Measurements from ENCODE around the gene PLAU. TPM values are rescaled to one million over a fixed set of nuclear protein-coding genes. Genes with fewer than 3 reads are reported as not detected.

The PLAU gene
- total RNA-seq, 1 donor from 2014 or later: 19.5 TPM

DNA sequence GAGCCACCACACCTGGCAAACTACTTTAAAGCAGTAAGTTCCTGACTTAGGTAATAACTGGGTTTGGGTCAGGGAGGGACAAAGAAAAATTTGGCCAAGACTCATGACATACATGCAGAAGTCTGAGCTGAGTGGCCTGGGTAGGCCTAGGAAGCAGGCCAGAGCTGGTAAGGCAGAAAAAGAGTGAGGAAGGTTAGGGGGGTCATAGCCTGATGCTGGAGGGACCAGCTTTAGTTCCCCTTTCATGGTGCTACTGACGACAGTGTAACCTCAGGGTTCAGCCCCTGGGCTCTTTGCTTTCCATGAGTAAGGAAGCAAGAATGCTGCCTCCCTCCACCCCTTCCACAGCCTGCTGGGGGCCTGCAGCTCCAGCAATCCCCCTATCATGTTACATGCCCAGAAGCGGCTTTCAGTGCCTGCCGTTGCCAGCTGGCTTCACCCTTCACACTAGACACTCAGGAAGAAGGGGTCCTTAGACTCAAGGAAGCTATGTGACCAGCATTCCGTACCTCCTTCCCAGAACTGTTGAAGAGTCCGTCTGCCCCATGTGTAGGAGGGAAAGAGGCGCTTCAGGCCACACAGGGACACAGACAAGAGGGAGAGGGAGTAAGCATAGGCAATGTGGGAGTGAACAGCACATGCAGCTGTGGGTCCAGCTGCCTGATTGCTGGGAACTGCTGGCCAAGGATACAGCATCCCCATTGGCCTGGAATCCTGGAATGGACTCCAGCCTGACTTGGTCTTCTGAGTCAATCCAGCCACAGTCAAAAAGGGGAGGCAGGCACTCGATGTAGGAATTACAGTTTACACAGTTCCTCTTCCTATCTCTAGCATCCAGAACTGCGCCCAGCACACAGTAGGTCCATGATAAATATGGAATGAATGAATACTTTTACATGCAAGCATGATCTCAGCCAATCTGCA is 4.1 kb upstream of the PLAU start:
- Mint-ChIP-seq H3K4me3 (ENCODE audit: unreplicated experiment) (no peak overlapping the region), H3K27me3 (ENCODE audit: unreplicated experiment) (peaks cover 6% of the 10 kb centered on the region), H3K36me3 (ENCODE audit: low read depth, unreplicated experiment) (no peaks in the 10 kb centered on the region), H3K9me3 (ENCODE audit: unreplicated experiment) (no peaks in the 10 kb centered on the region), H3K4me1 (ENCODE audit: unreplicated experiment) (peaks cover 14% of the 10 kb centered on the region), H3K27ac (ENCODE audit: unreplicated experiment) (no peak overlapping the region)
- TF ChIP-seq, protein P1, sequence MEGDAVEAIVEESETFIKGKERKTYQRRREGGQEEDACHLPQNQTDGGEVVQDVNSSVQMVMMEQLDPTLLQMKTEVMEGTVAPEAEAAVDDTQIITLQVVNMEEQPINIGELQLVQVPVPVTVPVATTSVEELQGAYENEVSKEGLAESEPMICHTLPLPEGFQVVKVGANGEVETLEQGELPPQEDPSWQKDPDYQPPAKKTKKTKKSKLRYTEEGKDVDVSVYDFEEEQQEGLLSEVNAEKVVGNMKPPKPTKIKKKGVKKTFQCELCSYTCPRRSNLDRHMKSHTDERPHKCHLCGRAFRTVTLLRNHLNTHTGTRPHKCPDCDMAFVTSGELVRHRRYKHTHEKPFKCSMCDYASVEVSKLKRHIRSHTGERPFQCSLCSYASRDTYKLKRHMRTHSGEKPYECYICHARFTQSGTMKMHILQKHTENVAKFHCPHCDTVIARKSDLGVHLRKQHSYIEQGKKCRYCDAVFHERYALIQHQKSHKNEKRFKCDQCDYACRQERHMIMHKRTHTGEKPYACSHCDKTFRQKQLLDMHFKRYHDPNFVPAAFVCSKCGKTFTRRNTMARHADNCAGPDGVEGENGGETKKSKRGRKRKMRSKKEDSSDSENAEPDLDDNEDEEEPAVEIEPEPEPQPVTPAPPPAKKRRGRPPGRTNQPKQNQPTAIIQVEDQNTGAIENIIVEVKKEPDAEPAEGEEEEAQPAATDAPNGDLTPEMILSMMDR (IDR thresholded peaks at IDR 0.05; ENCODE audit: unreplicated experiment): no peak
- no peak for DNase-seq (ENCODE audit: low spot score)

DNA sequence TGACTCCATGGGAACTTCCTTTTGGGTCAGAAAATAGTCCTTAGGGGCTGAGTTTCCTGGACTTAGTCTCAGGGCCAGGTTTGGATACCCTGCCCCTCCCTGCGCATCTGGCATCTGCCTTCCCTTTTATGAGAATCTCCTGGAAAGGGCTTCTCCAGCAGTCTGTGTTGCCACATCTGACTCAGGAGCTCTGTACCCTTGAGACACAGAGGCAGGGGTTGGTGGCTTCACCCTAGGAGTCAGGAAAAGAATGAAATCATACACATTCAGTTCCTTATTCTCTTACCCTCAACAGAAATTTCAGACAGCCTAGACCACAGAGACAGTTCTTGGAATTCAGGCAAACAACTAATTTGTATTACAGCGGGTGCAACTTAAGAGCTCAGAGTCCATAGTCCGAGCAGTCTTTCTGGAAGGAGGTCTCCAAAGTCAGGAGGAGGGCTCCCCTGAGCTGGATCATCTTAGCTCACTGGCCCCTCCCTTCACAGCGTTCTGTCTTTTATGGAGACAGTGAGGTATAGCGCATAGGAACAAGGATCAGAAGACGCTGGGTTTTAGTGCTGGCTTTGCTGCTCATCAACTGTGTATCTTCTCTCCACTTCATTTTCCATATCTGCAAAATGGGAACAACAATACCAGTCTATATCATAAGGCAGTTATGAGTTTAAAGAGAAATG is 3.0 kb upstream of the PLAU start:
- DNase-seq (ENCODE audit: low spot score): no peak
- H3K4me1 Mint-ChIP-seq (ENCODE audit: unreplicated experiment): peaks cover 19% of the 10 kb centered on the region

DNA sequence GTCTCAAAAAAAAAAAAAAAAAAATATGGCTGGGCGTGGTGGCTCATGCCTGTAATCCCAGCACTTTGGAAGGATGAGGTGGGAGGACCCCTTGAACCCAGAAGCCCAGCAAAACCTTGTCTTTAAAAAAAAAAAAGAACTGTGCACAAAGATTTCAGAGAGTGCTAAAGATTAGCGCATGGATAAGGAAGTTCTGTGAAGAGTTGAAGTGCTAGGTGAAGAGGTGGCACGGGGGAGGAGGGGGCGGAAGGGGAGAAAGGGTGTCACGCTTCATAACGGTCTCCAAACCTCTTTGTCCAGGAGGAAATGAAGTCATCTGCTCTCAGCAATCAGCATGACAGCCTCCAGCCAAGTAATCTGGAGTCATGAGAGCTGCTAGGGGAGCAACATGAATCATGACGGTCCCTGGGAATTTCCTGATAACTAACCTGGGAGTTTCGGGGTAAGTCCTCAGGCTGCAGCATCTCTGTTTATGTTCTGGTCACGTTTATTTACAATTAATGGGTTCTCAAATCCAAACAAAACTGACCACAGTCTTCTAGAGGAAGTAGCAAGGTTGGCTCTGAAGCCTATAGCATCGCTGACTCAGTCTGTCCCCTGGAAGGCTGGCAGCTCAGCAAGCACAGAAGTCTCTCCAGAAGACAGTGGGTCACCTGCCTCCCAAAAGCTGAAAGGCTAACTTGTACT is 1.9 kb upstream of the PLAU start:
- Mint-ChIP-seq H3K27me3 (ENCODE audit: unreplicated experiment) (peaks cover 10% of the 10 kb centered on the region), H3K4me1 (ENCODE audit: unreplicated experiment) (peaks cover 22% of the 10 kb centered on the region), H3K27ac (ENCODE audit: unreplicated experiment) (no peak overlapping the region), H3K9me3 (ENCODE audit: unreplicated experiment) (no peaks in the 10 kb centered on the region), H3K4me3 (ENCODE audit: unreplicated experiment) (no peak overlapping the region), H3K36me3 (ENCODE audit: low read depth, unreplicated experiment) (no peaks in the 10 kb centered on the region)
- TF ChIP-seq, protein P1 (IDR thresholded peaks at IDR 0.05; ENCODE audit: unreplicated experiment): no peak
- DNase-seq (ENCODE audit: low spot score): no peak

More for the DNA sequence above, 3.0 kb upstream of the PLAU start:
- TF ChIP-seq, protein P1 (IDR thresholded peaks at IDR 0.05; ENCODE audit: unreplicated experiment): no peak
- no peak overlapping the region for H3K4me3 Mint-ChIP-seq (ENCODE audit: unreplicated experiment)
- H3K36me3 Mint-ChIP-seq (ENCODE audit: low read depth, unreplicated experiment): no peaks in the 10 kb centered on the region
- H3K9me3 Mint-ChIP-seq (ENCODE audit: unreplicated experiment): no peaks in the 10 kb centered on the region
- H3K27ac Mint-ChIP-seq (ENCODE audit: unreplicated experiment): no peak overlapping the region
- H3K27me3 Mint-ChIP-seq (ENCODE audit: unreplicated experiment): peaks cover 8% of the 10 kb centered on the region

DNA sequence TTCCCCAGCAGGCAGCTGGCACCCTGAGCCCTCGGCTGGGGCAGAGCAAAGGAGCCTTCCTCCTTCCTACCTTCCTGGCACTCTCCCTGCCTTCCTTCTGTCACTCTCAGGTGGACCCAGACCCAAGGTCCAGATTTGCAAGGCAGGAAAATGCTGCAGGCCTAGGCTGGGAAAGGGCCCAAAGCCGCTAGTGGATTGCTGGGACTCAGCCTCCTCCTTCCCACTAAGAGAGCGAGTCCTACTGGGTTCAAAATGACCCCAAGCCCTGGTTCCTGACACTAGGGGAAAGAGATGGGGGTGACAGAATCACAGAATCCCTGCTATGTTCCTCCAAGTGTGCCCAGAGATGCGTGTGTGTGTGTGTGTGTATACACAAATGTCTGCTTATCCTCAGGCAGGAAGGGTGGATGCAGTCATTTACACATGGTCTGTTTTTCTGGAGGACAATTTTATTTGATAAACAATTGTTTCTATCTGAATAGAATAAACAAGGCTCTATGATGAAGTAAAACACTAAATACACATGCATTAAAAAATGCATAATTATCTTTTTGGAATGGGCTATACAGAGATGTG is 1.3 kb upstream of the PLAU start:
- Mint-ChIP-seq H3K4me3 (ENCODE audit: unreplicated experiment) (peak overlapping the region; percentile 93), H3K27me3 (ENCODE audit: unreplicated experiment) (peaks cover 10% of the 10 kb centered on the region), H3K4me1 (ENCODE audit: unreplicated experiment) (peaks cover 22% of the 10 kb centered on the region), H3K27ac (ENCODE audit: unreplicated experiment) (no peak overlapping the region), H3K9me3 (ENCODE audit: unreplicated experiment) (no peaks in the 10 kb centered on the region), H3K36me3 (ENCODE audit: low read depth, unreplicated experiment) (no peaks in the 10 kb centered on the region)
- TF ChIP-seq, protein P1 (IDR thresholded peaks at IDR 0.05; ENCODE audit: unreplicated experiment): no peak
- DNase-seq (ENCODE audit: low spot score): no peak

Data from endothelial cell (in vitro differentiated cells).